ENCODE results near the gene SOX12. TPM values are rescaled to one million over a fixed set of nuclear protein-coding genes. Genes with fewer than 3 reads are reported as not detected.
"Not testable (repeated sequence)": the region's sequence is repeated elsewhere in the genome, so short reads cannot be mapped to it uniquely, and the experiment has no call there.

Gene SOX12
- total RNA-seq, 2 experiments from 2014 or later, result 12.8 to 13.0 TPM

GRCh38 chr20:370151-370600, 44.8 kb downstream of the SOX12 start:
- Mint-ChIP-seq H3K4me1 (ENCODE audit: low read depth) (peaks cover 33% of the 10 kb centered on the region), H3K27ac (no peak overlapping the region), H3K36me3 (ENCODE audit: low read depth) (no peaks in the 10 kb centered on the region), H3K27me3 (peaks cover 1% of the 10 kb centered on the region), H3K4me3 (no peak overlapping the region), H3K9me3 (no peaks in the 10 kb centered on the region)
- POLR2A ChIA-PET, result interaction anchor here (0.9 to 1.2 kb wide), 2 partner anchors 11 to 16 kb away, joined by 3 to 5 read pairs; partner anchors contain the start of gene TRIB3
- CTCF ChIA-PET, result interaction anchor here (0.6 to 1.7 kb wide), 2 partner anchors 10 to 16 kb away, joined by 3 to 9 read pairs; partner anchors contain the start of gene TRIB3
- intact Hi-C loops (cut with micrococcal nuclease), result no loop called here
- ATAC-seq (no peak), DNase-seq (no peak)
- TF ChIP-seq CTCF (IDR thresholded peaks at IDR 0.05), result no peak

GRCh38 chr20:370977-371754, 45.8 kb downstream of the SOX12 start:
- peaks cover 25% of the 10 kb centered on the region for H3K4me1 Mint-ChIP-seq (ENCODE audit: low read depth)
- ChIA-PET CTCF (interaction anchor here (0.6 to 1.7 kb wide), 5 partner anchors 9 to 297 kb away, joined by 3 to 9 read pairs (median 3); partner anchors contain the start of gene TRIB3), POLR2A (interaction anchor here (1.1 to 1.2 kb wide), 3 partner anchors 9 to 15 kb away, joined by 3 to 5 read pairs (median 5); partner anchors contain the start of gene TRIB3)
- DNase-seq (no peak), ATAC-seq (no peak)
- intact Hi-C loops (cut with micrococcal nuclease), result no loop called here
- no peak overlapping the region for H3K4me3 Mint-ChIP-seq
- TF ChIP-seq CTCF (IDR thresholded peaks at IDR 0.05), result no peak
- H3K27ac Mint-ChIP-seq, result no peak overlapping the region
- peaks cover 1% of the 10 kb centered on the region for H3K27me3 Mint-ChIP-seq
- H3K36me3 Mint-ChIP-seq (ENCODE audit: low read depth), result no peaks in the 10 kb centered on the region
- no peaks in the 10 kb centered on the region for H3K9me3 Mint-ChIP-seq

GRCh38 chr20:371755-372542, 46.6 kb downstream of the SOX12 start:
- no peaks in the 10 kb centered on the region for H3K36me3 Mint-ChIP-seq (ENCODE audit: low read depth)
- intact Hi-C loops (cut with micrococcal nuclease), result no loop called here
- peak overlapping the region; percentile 30 for H3K27ac Mint-ChIP-seq
- DNase-seq (no peak), ATAC-seq (peak; percentile 28)
- H3K27me3 Mint-ChIP-seq, result peaks cover 1% of the 10 kb centered on the region
- H3K4me3 Mint-ChIP-seq, result no peak overlapping the region
- H3K9me3 Mint-ChIP-seq, result no peaks in the 10 kb centered on the region
- peaks cover 21% of the 10 kb centered on the region for H3K4me1 Mint-ChIP-seq (ENCODE audit: low read depth)
- CTCF ChIA-PET, result interaction anchor here (1.0 to 1.7 kb wide), 4 partner anchors 10 to 296 kb away, joined by 3 to 9 read pairs (median 4); no protein-coding TSS in a partner anchor
- POLR2A ChIA-PET, result interaction anchor here (1.1 to 1.2 kb wide), 4 partner anchors 8 to 17 kb away, joined by 3 to 5 read pairs (median 4); partner anchors contain the start of gene TRIB3
- TF ChIP-seq CTCF (IDR thresholded peaks at IDR 0.05), result no peak

GRCh38 chr20:372543-373082, 47.3 kb downstream of the SOX12 start:
- H3K36me3 Mint-ChIP-seq (ENCODE audit: low read depth); H3K4me3 Mint-ChIP-seq; intact Hi-C loops (cut with micrococcal nuclease); H3K9me3 Mint-ChIP-seq; H3K27me3 Mint-ChIP-seq; H3K27ac Mint-ChIP-seq: not testable (repeated sequence)
- H3K4me1 Mint-ChIP-seq (ENCODE audit: low read depth), result peaks cover 21% of the 10 kb centered on the region
- ATAC-seq (peak; percentile 57), DNase-seq (peak; percentile 19)
- CTCF ChIA-PET, result interaction anchor here (1.0 kb wide), 1 partner anchor 17 kb away, joined by 7 read pairs; no protein-coding TSS in a partner anchor
- POLR2A ChIA-PET, result interaction anchor here (1.2 to 1.3 kb wide), 2 partner anchors 10 to 16 kb away, joined by 3 read pairs; no protein-coding TSS in a partner anchor
